SK-N-SH (cell line): ENCODE results near the gene BRD4.

Experiments
- EZH2phosphoT487 ChIP-seq: fragments of 200-600 bp; sonication (generic); IDR thresholded peaks from 2 replicates; pipeline ENCODE4 v1.6.1; 2017; ENCODE audit warnings: low read depth, mixed run types, mild to moderate bottlenecking, antibody characterized with exemption, moderate library complexity, borderline replicate concordance
- FOXM1 ChIP-seq: IDR thresholded peaks from 2 replicates; pipeline ENCODE4 v1.4.0; 2012; ENCODE audit warnings: low read depth, mild to moderate bottlenecking
- GATA2 ChIP-seq: sonication (generic); formaldehyde crosslinking; IDR thresholded peaks from 2 replicates; pipeline ENCODE4 v1.5.0; 2020; ENCODE audit warnings: mild to moderate bottlenecking, missing genetic modification reagents
- MXI1 ChIP-seq: IDR thresholded peaks from 2 replicates; pipeline ENCODE4 v1.6.1; 2012; ENCODE audit warnings: mild to moderate bottlenecking, low read depth, low read length, improper control_type of control experiment
- NRF1 ChIP-seq: IDR thresholded peaks from 2 replicates; pipeline ENCODE4 v1.6.1; 2012; ENCODE audit warnings: low read depth, mild to moderate bottlenecking, low read length
- POLR2AphosphoS5 ChIP-seq: IDR thresholded peaks from 2 replicates; pipeline ENCODE4 v1.6.1; 2012; ENCODE audit warnings: low read depth, low read length
- REST ChIP-seq: IDR thresholded peaks from 2 replicates; pipeline ENCODE4 v1.6.1; 2012; ENCODE audit warnings: mild to moderate bottlenecking, low read depth, low read length, moderate library complexity
- RXRA ChIP-seq: IDR thresholded peaks from 2 replicates; pipeline ENCODE4 v1.4.0; 2012; ENCODE audit warnings: low read depth, mild to moderate bottlenecking, borderline replicate concordance
- SMC3 ChIP-seq: IDR thresholded peaks from 2 replicates; pipeline ENCODE4 v1.6.1; 2012; ENCODE audit warnings: low read depth, low read length, improper control_type of control experiment
- YY1 ChIP-seq: IDR thresholded peaks from 2 replicates; pipeline ENCODE4 v1.4.0; 2012; ENCODE audit warnings: low read depth, mild to moderate bottlenecking
- TF ChIP-seq, protein P1 (sequence below): fragments of 200-600 bp; sonication (generic); IDR thresholded peaks from 2 replicates; pipeline ENCODE4 v1.6.1; 2017; ENCODE audit warnings: antibody characterized with exemption, mild to moderate bottlenecking, moderate library complexity
- TF ChIP-seq, protein P2 (sequence below): IDR thresholded peaks from 2 replicates; pipeline ENCODE4 v1.4.0; 2012; ENCODE audit warnings: low read depth
- TF ChIP-seq, protein P3 (sequence below): fragments of 150-350 bp; IDR thresholded peaks from 2 replicates; pipeline ENCODE4 v1.6.1; 2017; ENCODE audit warnings: antibody characterized with exemption, low read length, low read depth, borderline replicate concordance

- TF ChIP-seq YY1 (no peak), REST (no peak), NRF1 (no peak), SMC3 (no peak), MXI1 (no peak), GATA2 (CRISPR knock-in tag) (no peak), EZH2phosphoT487 (no peak), POLR2AphosphoS5 (no peak), RXRA (no peak), FOXM1 (no peak)
- TF ChIP-seq, protein P1, sequence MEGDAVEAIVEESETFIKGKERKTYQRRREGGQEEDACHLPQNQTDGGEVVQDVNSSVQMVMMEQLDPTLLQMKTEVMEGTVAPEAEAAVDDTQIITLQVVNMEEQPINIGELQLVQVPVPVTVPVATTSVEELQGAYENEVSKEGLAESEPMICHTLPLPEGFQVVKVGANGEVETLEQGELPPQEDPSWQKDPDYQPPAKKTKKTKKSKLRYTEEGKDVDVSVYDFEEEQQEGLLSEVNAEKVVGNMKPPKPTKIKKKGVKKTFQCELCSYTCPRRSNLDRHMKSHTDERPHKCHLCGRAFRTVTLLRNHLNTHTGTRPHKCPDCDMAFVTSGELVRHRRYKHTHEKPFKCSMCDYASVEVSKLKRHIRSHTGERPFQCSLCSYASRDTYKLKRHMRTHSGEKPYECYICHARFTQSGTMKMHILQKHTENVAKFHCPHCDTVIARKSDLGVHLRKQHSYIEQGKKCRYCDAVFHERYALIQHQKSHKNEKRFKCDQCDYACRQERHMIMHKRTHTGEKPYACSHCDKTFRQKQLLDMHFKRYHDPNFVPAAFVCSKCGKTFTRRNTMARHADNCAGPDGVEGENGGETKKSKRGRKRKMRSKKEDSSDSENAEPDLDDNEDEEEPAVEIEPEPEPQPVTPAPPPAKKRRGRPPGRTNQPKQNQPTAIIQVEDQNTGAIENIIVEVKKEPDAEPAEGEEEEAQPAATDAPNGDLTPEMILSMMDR: no peak
- TF ChIP-seq, protein P2, sequence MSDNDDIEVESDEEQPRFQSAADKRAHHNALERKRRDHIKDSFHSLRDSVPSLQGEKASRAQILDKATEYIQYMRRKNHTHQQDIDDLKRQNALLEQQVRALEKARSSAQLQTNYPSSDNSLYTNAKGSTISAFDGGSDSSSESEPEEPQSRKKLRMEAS: no peak
- TF ChIP-seq, protein P3, sequence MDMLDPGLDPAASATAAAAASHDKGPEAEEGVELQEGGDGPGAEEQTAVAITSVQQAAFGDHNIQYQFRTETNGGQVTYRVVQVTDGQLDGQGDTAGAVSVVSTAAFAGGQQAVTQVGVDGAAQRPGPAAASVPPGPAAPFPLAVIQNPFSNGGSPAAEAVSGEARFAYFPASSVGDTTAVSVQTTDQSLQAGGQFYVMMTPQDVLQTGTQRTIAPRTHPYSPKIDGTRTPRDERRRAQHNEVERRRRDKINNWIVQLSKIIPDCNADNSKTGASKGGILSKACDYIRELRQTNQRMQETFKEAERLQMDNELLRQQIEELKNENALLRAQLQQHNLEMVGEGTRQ: no peak
Measured at GRCh38 chr19:15225760-15226159, 106.6 kb downstream of the BRD4 start.
